ENCODE data around the gene SEMA4B. TPM values are rescaled to one million over a fixed set of nuclear protein-coding genes. Genes with fewer than 3 reads are reported as not detected.

The SEMA4B gene
- total RNA-seq, 1 donor from 2014 or later = 48.7 TPM

DNA sequence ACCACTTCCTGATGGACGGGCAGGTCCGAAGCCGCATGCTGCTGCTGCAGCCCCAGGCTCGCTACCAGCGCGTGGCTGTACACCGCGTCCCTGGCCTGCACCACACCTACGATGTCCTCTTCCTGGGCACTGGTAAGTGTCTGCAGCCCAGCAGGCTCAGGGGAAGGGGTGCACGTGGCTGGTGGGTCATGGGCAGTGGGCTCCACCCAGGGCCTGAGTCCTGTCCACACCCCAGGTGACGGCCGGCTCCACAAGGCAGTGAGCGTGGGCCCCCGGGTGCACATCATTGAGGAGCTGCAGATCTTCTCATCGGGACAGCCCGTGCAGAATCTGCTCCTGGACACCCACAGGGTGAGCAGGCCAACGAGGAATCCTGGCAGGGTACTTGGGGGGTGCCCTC lies 23.9 kb downstream of the SEMA4B start:
- Histone ChIP-seq H3K27ac (no peak overlapping the region), H3K4me1 (peaks cover 10% of the 10 kb centered on the region), H3K36me3 (peaks cover 82% of the 10 kb centered on the region), H3K27me3 (no peaks in the 10 kb centered on the region), H3K4me3 (no peak overlapping the region), H3K9me3 (no peaks in the 10 kb centered on the region)
- intact Hi-C loops (cut with DNase I) = no loop called here
- DNase-seq (no peak), ATAC-seq (no peak)
- TF ChIP-seq, protein P1, sequence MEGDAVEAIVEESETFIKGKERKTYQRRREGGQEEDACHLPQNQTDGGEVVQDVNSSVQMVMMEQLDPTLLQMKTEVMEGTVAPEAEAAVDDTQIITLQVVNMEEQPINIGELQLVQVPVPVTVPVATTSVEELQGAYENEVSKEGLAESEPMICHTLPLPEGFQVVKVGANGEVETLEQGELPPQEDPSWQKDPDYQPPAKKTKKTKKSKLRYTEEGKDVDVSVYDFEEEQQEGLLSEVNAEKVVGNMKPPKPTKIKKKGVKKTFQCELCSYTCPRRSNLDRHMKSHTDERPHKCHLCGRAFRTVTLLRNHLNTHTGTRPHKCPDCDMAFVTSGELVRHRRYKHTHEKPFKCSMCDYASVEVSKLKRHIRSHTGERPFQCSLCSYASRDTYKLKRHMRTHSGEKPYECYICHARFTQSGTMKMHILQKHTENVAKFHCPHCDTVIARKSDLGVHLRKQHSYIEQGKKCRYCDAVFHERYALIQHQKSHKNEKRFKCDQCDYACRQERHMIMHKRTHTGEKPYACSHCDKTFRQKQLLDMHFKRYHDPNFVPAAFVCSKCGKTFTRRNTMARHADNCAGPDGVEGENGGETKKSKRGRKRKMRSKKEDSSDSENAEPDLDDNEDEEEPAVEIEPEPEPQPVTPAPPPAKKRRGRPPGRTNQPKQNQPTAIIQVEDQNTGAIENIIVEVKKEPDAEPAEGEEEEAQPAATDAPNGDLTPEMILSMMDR (IDR thresholded peaks at IDR 0.05) = no peak

GRCh38 chr15:90225504-90226234 lies 24.5 kb downstream of the SEMA4B start:
- Histone ChIP-seq H3K27ac (no peak overlapping the region), H3K4me1 (peaks cover 13% of the 10 kb centered on the region), H3K4me3 (no peak overlapping the region), H3K9me3 (no peaks in the 10 kb centered on the region), H3K27me3 (no peaks in the 10 kb centered on the region), H3K36me3 (peaks cover 89% of the 10 kb centered on the region)
- intact Hi-C loops (cut with DNase I) = no loop called here
- TF ChIP-seq, protein P1 (IDR thresholded peaks at IDR 0.05) = no peak
- ATAC-seq = peak; percentile 2
- no peak for DNase-seq

GRCh38 chr15:90227336-90227735 lies 26.2 kb downstream of the SEMA4B start:
- no peak for DNase-seq
- intact Hi-C loops (cut with DNase I) = no loop called here
- ATAC-seq = no peak

DNA sequence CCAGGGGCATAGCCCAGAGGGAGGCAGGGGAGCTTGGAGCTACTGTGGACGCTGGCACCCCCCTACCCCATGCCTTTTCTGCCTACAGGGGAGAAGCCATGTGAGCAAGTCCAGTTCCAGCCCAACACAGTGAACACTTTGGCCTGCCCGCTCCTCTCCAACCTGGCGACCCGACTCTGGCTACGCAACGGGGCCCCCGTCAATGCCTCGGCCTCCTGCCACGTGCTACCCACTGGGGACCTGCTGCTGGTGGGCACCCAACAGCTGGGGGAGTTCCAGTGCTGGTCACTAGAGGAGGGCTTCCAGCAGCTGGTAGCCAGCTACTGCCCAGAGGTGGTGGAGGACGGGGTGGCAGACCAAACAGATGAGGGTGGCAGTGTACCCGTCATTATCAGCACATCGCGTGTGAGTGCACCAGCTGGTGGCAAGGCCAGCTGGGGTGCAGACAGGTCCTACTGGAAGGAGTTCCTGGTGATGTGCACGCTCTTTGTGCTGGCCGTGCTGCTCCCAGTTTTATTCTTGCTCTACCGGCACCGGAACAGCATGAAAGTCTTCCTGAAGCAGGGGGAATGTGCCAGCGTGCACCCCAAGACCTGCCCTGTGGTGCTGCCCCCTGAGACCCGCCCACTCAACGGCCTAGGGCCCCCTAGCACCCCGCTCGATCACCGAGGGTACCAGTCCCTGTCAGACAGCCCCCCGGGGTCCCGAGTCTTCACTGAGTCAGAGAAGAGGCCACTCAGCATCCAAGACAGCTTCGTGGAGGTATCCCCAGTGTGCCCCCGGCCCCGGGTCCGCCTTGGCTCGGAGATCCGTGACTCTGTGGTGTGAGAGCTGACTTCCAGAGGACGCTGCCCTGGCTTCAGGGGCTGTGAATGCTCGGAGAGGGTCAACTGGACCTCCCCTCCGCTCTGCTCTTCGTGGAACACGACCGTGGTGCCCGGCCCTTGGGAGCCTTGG lies 27.0 kb downstream of the SEMA4B start:
- TF ChIP-seq, protein P1 (IDR thresholded peaks at IDR 0.05) = no peak
- no peaks in the 10 kb centered on the region for H3K9me3 ChIP-seq
- no peak overlapping the region for H3K4me3 ChIP-seq
- no peak overlapping the region for H3K27ac ChIP-seq
- ATAC-seq (no peak), DNase-seq (no peak)
- intact Hi-C loops (cut with DNase I) = no loop called here
- H3K36me3 ChIP-seq = peaks cover 79% of the 10 kb centered on the region
- H3K27me3 ChIP-seq = no peaks in the 10 kb centered on the region
- H3K4me1 ChIP-seq = peaks cover 34% of the 10 kb centered on the region

More at GRCh38 chr15:90227336-90227735, 26.2 kb downstream of the SEMA4B start:
- TF ChIP-seq, protein P1 (IDR thresholded peaks at IDR 0.05) = no peak
- Histone ChIP-seq H3K27me3 (no peaks in the 10 kb centered on the region), H3K27ac (no peak overlapping the region), H3K36me3 (peaks cover 84% of the 10 kb centered on the region), H3K4me1 (peaks cover 27% of the 10 kb centered on the region), H3K9me3 (no peaks in the 10 kb centered on the region), H3K4me3 (no peak overlapping the region)

GRCh38 chr15:90228960-90229359 lies 27.8 kb downstream of the SEMA4B start:
- DNase-seq = no peak
- no peak for ATAC-seq
- Histone ChIP-seq H3K4me3 (no peak overlapping the region), H3K9me3 (no peaks in the 10 kb centered on the region), H3K27me3 (no peaks in the 10 kb centered on the region), H3K27ac (no peak overlapping the region), H3K4me1 (peaks cover 34% of the 10 kb centered on the region), H3K36me3 (peaks cover 70% of the 10 kb centered on the region)
- TF ChIP-seq, protein P1 (IDR thresholded peaks at IDR 0.05) = no peak
- intact Hi-C loops (cut with DNase I) = no loop called here
